ENCODE data around the gene BRI3.
A peak's percentile ranks its signal among the peaks of the same experiment; 100 is the strongest.

BRI3 gene

DNA sequence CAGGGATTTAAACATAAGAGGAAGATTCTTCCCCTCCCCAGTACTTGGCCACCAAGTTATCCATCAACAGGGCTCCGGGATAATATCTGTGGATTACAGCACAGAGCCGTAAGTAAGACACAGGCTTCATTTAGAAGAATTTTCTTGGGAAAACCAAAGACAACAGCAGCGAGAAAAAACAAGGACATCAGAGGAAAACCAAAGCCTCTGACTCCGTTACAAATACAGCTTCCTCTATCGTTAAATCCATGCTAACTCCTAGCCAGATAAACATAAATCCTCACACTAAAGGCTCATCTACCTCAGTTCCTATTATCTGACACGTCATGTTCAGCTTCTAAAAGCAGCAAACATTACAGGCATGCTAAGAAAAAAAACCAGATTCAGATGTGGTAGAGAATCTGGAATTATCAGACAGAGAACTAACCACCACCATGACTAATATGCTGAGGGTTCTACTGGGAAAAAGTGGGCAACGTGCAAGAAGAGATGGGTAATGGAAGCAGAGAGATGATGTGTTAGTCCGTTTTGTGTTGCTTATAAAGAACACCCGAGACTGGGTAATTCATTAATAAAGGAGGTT lies 48.4 kb downstream of the BRI3 start:
- Histone ChIP-seq H3K4me3 (ENCODE audit: extremely low read depth, insufficient read depth, low read length, poor library complexity, severe bottlenecking) (no peak overlapping the region), H3K4me1 (ENCODE audit: control insufficient read depth, insufficient read depth, low read length, poor library complexity, severe bottlenecking) (peaks cover 15% of the 10 kb centered on the region), H3K36me3 (ENCODE audit: control insufficient read depth, insufficient read depth, low read length) (no peaks in the 10 kb centered on the region), H3K27ac (ENCODE audit: low read depth, low read length, severe bottlenecking) (peak overlapping the region; percentile 95), H3K9me3 (ENCODE audit: control insufficient read depth, low read length) (peaks cover 11% of the 10 kb centered on the region)
- WGBS, 2 experiments (ENCODE audit: insufficient coverage in 2 of 2): 80 to 86% methylated on average over 7 to 8 of the region's 9 CpGs

- WGBS, 2 experiments (ENCODE audit: insufficient coverage in 2 of 2): 100% methylated on average over 1 to 3 of the region's 5 CpGs
- peaks cover 11% of the 10 kb centered on the region for H3K9me3 ChIP-seq (ENCODE audit: control insufficient read depth, low read length)
- H3K4me1 ChIP-seq (ENCODE audit: control insufficient read depth, insufficient read depth, low read length, poor library complexity, severe bottlenecking): peaks cover 15% of the 10 kb centered on the region
- no peak overlapping the region for H3K4me3 ChIP-seq (ENCODE audit: extremely low read depth, insufficient read depth, low read length, poor library complexity, severe bottlenecking)
- H3K36me3 ChIP-seq (ENCODE audit: control insufficient read depth, insufficient read depth, low read length): no peaks in the 10 kb centered on the region
- peak overlapping the region; percentile 5 for H3K27ac ChIP-seq (ENCODE audit: low read depth, low read length, severe bottlenecking)
These were observed 49.5 kb downstream of the BRI3 start for GRCh38 chr7:98330926-98331529.

DNA sequence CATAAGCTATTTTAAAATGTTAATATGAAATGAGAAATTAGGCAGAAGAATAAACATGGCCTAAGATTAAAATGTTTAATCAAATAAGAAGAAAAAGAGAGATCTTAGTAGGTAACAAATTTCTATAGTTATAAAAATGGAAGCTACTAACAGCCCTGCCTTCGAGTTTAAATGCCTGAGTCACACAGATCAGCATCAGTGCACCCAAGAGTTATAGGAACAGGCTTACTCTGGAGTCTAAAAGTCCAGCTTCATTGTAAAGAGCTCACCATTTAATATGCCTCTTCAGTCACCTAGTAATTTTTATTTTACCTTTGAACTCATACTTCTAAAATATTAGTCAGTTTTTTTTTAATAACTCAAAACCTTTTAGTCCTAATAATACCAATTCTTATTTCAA lies 52.6 kb downstream of the BRI3 start:
- peaks cover 4% of the 10 kb centered on the region for H3K4me1 ChIP-seq (ENCODE audit: control insufficient read depth, insufficient read depth, low read length, poor library complexity, severe bottlenecking)
- peaks cover 17% of the 10 kb centered on the region for H3K9me3 ChIP-seq (ENCODE audit: control insufficient read depth, low read length)
- WGBS, 2 experiments (ENCODE audit: insufficient coverage in 2 of 2): 86% methylated on average over 1 of the region's 1 CpG; no CpG with 5 or more reads in 1 of the 2 experiments
- no peak overlapping the region for H3K27ac ChIP-seq (ENCODE audit: low read depth, low read length, severe bottlenecking)
- no peak overlapping the region for H3K4me3 ChIP-seq (ENCODE audit: extremely low read depth, insufficient read depth, low read length, poor library complexity, severe bottlenecking)
- no peaks in the 10 kb centered on the region for H3K36me3 ChIP-seq (ENCODE audit: control insufficient read depth, insufficient read depth, low read length)

GRCh38 chr7:98335411-98335977 lies 54.0 kb downstream of the BRI3 start:
- H3K4me1 ChIP-seq (ENCODE audit: control insufficient read depth, insufficient read depth, low read length, poor library complexity, severe bottlenecking): no peaks in the 10 kb centered on the region
- 84 to 94% methylated on average over 6 to 8 of the region's 8 CpGs for WGBS, 2 experiments (ENCODE audit: insufficient coverage in 2 of 2)
- H3K9me3 ChIP-seq (ENCODE audit: control insufficient read depth, low read length): peaks cover 21% of the 10 kb centered on the region
- H3K36me3 ChIP-seq (ENCODE audit: control insufficient read depth, insufficient read depth, low read length): no peaks in the 10 kb centered on the region
- H3K27ac ChIP-seq (ENCODE audit: low read depth, low read length, severe bottlenecking): no peak overlapping the region
- H3K4me3 ChIP-seq (ENCODE audit: extremely low read depth, insufficient read depth, low read length, poor library complexity, severe bottlenecking): no peak overlapping the region

DNA sequence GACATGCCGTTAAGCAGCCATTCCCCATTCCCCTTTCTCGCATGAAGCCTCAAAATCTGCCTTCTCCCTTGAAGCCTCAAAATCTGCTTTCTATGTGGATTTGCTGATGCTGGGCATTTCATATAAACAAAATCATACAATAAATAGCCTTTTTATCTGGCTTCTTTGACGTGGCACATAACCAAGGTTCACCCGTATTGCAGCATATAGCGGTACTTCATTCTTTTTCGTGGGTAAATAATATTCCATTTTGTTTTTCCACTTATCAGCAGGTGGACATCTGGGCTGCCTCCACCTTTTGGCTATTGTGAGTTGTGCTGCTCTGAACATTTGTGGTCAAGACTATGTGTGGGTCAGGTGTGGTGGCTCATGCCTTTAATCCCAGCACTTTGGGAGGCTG lies 57.0 kb downstream of the BRI3 start:
- 75 to 98% methylated on average over 4 of the region's 6 CpGs for WGBS, 2 experiments (ENCODE audit: insufficient coverage in 2 of 2)
- no peak overlapping the region for H3K4me3 ChIP-seq (ENCODE audit: extremely low read depth, insufficient read depth, low read length, poor library complexity, severe bottlenecking)
- H3K36me3 ChIP-seq (ENCODE audit: control insufficient read depth, insufficient read depth, low read length): no peaks in the 10 kb centered on the region
- no peak overlapping the region for H3K27ac ChIP-seq (ENCODE audit: low read depth, low read length, severe bottlenecking)
- no peaks in the 10 kb centered on the region for H3K4me1 ChIP-seq (ENCODE audit: control insufficient read depth, insufficient read depth, low read length, poor library complexity, severe bottlenecking)
- peaks cover 10% of the 10 kb centered on the region for H3K9me3 ChIP-seq (ENCODE audit: control insufficient read depth, low read length)

GRCh38 chr7:98339043-98339442 lies 57.6 kb downstream of the BRI3 start:
- H3K4me3 ChIP-seq (ENCODE audit: extremely low read depth, insufficient read depth, low read length, poor library complexity, severe bottlenecking): no peak overlapping the region
- H3K27ac ChIP-seq (ENCODE audit: low read depth, low read length, severe bottlenecking): no peak overlapping the region
- H3K36me3 ChIP-seq (ENCODE audit: control insufficient read depth, insufficient read depth, low read length): no peaks in the 10 kb centered on the region
- no peaks in the 10 kb centered on the region for H3K4me1 ChIP-seq (ENCODE audit: control insufficient read depth, insufficient read depth, low read length, poor library complexity, severe bottlenecking)
- peaks cover 10% of the 10 kb centered on the region for H3K9me3 ChIP-seq (ENCODE audit: control insufficient read depth, low read length)
- 100% methylated on average over 1 to 2 of the region's 3 CpGs for WGBS, 2 experiments (ENCODE audit: insufficient coverage in 2 of 2)

- WGBS, 2 experiments (ENCODE audit: insufficient coverage in 2 of 2): 100% methylated on average over 1 of the region's 3 CpGs
- Histone ChIP-seq H3K36me3 (ENCODE audit: control insufficient read depth, insufficient read depth, low read length) (no peaks in the 10 kb centered on the region), H3K4me1 (ENCODE audit: control insufficient read depth, insufficient read depth, low read length, poor library complexity, severe bottlenecking) (no peaks in the 10 kb centered on the region), H3K4me3 (ENCODE audit: extremely low read depth, insufficient read depth, low read length, poor library complexity, severe bottlenecking) (no peak overlapping the region), H3K9me3 (ENCODE audit: control insufficient read depth, low read length) (peaks cover 10% of the 10 kb centered on the region), H3K27ac (ENCODE audit: low read depth, low read length, severe bottlenecking) (no peak overlapping the region)
These were observed 59.6 kb downstream of the BRI3 start for GRCh38 chr7:98341106-98341505.

All from mesodermal cell (in vitro differentiated cells).